HEK293T (cell line): ENCODE measurements around the gene GNAQ.

Experiments
- CTCF ChIA-PET: fragments of 350-600 bp; formaldehyde crosslinking; extraction: SDS; loops from one replicate; lab custom pipeline; 2021; ENCODE audit warnings: antibody characterized with exemption, inconsistent platforms; lab: Yijun Ruan, JAX
- POLR2A ChIA-PET: fragments of 350-600 bp; formaldehyde crosslinking; extraction: SDS; loops from one replicate; lab custom pipeline; 2020; ENCODE audit warnings: antibody characterized with exemption, inconsistent platforms; lab: Yijun Ruan, JAX
- DNase-seq: peaks from one replicate; pipeline ENCODE4 v3.0.0; 2012; ENCODE audit warnings: mixed read lengths; ENCODE audit errors: extremely low spot score
- ARNT ChIP-seq: fragments of 450-650 bp; IDR thresholded peaks from 2 replicates; pipeline ENCODE4 v1.6.1; 2017; ENCODE audit warnings: mild to moderate bottlenecking
- BHLHE40 ChIP-seq: fragments of 450-650 bp; IDR thresholded peaks from 2 replicates; pipeline ENCODE4 v1.6.1; 2016; ENCODE audit warnings: mild to moderate bottlenecking, moderate library complexity, borderline replicate concordance
- CTBP1 ChIP-seq: fragments of 450-650 bp; IDR thresholded peaks from 2 replicates; pipeline ENCODE4 v1.6.1; 2016; ENCODE audit warnings: borderline replicate concordance
- ELF4 ChIP-seq: fragments of 450-650 bp; IDR thresholded peaks from 2 replicates; pipeline ENCODE4 v1.6.1; 2017; ENCODE audit warnings: antibody characterized with exemption
- FOXA1 ChIP-seq: fragments of 450-650 bp; IDR thresholded peaks from 2 replicates; pipeline ENCODE4 v1.6.1; 2016; ENCODE audit warnings: mild to moderate bottlenecking
- FOXK2 ChIP-seq: fragments of 450-650 bp; IDR thresholded peaks from 2 replicates; pipeline ENCODE4 v1.6.1; 2016; ENCODE audit warnings: mild to moderate bottlenecking
- FOXM1 ChIP-seq: fragments of 450-650 bp; IDR thresholded peaks from 2 replicates; pipeline ENCODE4 v1.6.1; 2017; ENCODE audit warnings: mild to moderate bottlenecking, borderline replicate concordance
- HDGF ChIP-seq: fragments of 450-650 bp; IDR thresholded peaks from 2 replicates; pipeline ENCODE4 v1.6.1; 2017; ENCODE audit warnings: antibody characterized with exemption, borderline replicate concordance
- L3MBTL2 ChIP-seq: fragments of 450-650 bp; conservative IDR thresholded peaks from 2 replicates; pipeline ENCODE4 v1.6.1; 2016; ENCODE audit warnings: mild to moderate bottlenecking
- LEF1 ChIP-seq: fragments of 450-650 bp; IDR thresholded peaks from 2 replicates; pipeline ENCODE4 v1.6.1; 2017; ENCODE audit warnings: mild to moderate bottlenecking, borderline replicate concordance
- NFRKB ChIP-seq: fragments of 450-650 bp; IDR thresholded peaks from 2 replicates; pipeline ENCODE4 v1.6.1; 2016; ENCODE audit warnings: mild to moderate bottlenecking, moderate library complexity
- SP1 ChIP-seq: fragments of 450-650 bp; IDR thresholded peaks from 2 replicates; pipeline ENCODE4 v1.6.1; 2017
- SUZ12 ChIP-seq: fragments of 450-650 bp; IDR thresholded peaks from 2 replicates; pipeline ENCODE4 v1.6.1; 2016; ENCODE audit warnings: mild to moderate bottlenecking
- TARDBP ChIP-seq: fragments of 450-650 bp; IDR thresholded peaks from 2 replicates; pipeline ENCODE4 v1.6.1; 2016
- ZNF384 ChIP-seq: fragments of 450-650 bp; IDR thresholded peaks from 2 replicates; pipeline ENCODE4 v1.6.1; 2016
- TF ChIP-seq, protein P1 (sequence below): fragments of 450-650 bp; IDR thresholded peaks from 2 replicates; pipeline ENCODE4 v1.6.1; 2016

The GNAQ gene

DNA sequence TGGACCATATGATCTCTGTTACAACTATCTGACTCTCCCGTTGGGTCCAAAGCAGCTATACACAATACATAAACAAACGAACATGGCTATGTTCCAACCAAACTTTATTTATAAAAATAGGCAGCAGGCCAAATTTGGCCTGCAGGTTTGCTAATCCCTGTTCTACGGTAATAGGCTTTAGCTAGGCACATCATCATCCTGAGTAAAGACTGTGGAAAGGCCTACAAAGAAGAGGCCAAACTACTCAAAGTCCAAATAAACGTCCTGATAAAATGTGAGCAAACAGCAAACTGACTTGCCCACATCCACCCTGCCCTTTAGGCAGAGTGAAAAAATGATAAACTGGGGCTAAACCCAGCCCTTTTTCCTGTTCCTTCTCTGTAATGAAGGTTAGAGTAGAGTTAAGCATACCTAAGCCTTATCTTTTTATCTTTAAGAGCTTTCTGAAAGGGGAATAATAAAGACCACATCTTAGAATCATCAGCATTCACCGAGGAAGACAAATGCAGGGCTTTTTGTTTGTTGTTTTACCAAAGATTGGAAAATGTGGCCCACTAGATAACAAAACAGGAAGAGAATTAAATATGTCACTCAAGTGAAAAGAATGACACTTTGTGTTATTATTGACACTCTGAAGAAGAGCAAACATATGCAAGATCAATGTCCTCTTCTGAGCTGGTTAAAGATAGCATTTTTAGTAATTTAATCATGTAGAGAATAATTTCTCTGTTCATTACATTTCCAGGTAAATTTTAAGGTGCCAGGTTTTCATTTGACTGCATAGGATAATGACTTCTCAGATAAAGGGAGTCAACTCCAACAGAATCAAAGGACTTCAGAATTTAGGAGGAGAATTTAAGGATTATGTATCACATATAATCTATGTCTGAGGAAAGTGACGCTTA, 223.5 kb downstream of the GNAQ start:
- TF ChIP-seq HDGF (no peak), CTBP1 (no peak), TARDBP (no peak), FOXM1 (no peak), FOXK2 (no peak)
- TF ChIP-seq, protein P1, sequence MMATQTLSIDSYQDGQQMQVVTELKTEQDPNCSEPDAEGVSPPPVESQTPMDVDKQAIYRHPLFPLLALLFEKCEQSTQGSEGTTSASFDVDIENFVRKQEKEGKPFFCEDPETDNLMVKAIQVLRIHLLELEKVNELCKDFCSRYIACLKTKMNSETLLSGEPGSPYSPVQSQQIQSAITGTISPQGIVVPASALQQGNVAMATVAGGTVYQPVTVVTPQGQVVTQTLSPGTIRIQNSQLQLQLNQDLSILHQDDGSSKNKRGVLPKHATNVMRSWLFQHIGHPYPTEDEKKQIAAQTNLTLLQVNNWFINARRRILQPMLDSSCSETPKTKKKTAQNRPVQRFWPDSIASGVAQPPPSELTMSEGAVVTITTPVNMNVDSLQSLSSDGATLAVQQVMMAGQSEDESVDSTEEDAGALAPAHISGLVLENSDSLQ: peak; percentile 23; the same call in 1 of the 2 replicates
- CTCF ChIA-PET: interaction anchor here (0.5 kb wide), 1 partner anchor 107 kb away, joined by 4 read pairs; no protein-coding TSS in a partner anchor
- POLR2A ChIA-PET: no interaction called here
- DNase-seq: no peak

DNA sequence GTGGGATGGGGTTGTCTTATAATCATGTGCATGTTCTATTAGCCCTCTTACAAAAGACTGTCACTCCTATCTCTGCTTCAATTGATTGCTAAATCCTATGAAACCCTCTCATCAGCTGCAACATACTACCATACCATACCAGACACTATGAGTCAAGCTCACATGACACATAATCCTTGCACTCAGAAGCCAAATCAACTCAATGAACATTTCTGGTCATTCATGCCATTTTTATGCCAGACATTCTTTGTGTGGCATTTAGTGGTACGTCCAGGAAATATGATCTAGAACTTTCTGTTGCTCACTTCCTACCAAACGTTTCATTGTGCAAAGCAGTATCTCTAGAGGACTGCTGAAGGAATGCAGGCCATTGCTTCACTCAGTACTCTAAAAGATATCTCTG, 224.3 kb downstream of the GNAQ start:
- TF ChIP-seq FOXK2 (no peak), L3MBTL2 (no peak), HDGF (no peak)
- TF ChIP-seq, protein P1: no peak
- ChIA-PET POLR2A (no interaction called here), CTCF (no interaction called here)
- DNase-seq: no peak

DNA sequence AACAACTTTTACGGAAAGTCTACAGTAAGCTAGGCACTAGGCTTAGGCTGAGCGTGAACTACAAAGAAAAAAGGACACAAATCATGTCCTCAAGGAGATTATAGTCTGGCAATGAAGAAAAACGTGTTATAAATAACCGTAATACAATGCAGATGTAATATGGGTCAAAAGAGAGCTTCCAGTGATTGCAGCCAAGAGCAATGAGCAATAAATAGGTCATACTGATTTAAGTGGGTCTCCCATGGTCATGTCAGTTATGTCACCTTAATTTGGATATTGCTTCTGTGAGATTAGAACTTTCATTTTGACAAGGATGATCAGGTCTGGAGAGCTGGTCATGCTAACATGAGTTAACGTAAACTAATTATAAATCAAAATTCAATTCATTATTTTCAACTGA, 224.9 kb downstream of the GNAQ start:
- CTCF ChIA-PET: no interaction called here
- POLR2A ChIA-PET: no interaction called here
- DNase-seq: no peak
- TF ChIP-seq BHLHE40: no peak
- no peak for TF ChIP-seq FOXK2
- TF ChIP-seq LEF1: no peak
- TF ChIP-seq, protein P1: no peak
- no peak for TF ChIP-seq NFRKB
- no peak for TF ChIP-seq ELF4
- no peak for TF ChIP-seq SP1
- no peak for TF ChIP-seq TARDBP
- TF ChIP-seq L3MBTL2: no peak
- no peak for TF ChIP-seq HDGF
- TF ChIP-seq FOXA1: no peak
- no peak for TF ChIP-seq ARNT
- TF ChIP-seq SUZ12: no peak

DNA sequence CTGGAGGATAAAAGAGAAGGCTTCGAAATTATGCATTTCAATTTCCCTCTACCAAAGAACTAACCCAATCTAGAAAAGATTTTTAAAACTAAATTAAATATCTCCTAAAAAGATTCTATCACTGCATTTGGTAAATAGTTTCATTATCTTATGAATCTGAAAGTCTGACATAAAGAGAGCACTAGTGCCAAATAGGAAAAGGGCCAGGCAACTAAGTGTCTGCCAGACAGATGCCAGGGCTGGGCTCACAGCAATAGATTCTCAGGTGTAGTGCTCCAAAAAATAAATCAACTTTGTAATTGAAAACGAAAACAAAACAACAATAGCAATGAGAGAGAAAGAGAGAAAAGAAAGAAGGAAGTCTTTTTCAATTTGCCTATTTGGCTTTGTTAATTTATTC, 225.8 kb downstream of the GNAQ start:
- no peak for DNase-seq
- ChIA-PET POLR2A (no interaction called here), CTCF (no interaction called here)
- TF ChIP-seq FOXM1: no peak
- TF ChIP-seq ZNF384: no peak

DNA sequence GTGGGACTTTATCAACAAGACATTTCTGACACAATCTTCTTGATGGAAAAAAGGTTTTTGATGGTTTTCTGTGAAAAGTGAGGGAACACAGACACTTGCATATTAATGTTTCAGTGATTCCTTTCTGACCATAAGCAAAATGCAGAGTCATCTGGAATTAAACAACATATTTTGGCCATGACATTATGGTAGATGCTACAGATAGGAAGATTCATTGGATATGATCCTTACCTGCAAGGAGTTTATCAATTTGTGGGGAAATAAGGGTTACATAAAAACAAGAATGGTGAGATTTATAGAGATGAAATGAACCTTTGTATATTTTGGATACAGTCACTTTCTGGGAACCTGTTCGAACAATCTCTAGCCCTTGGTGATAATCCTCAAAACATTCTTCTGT, 228.2 kb downstream of the GNAQ start:
- POLR2A ChIA-PET: no interaction called here
- CTCF ChIA-PET: no interaction called here
- DNase-seq: no peak
- no peak for TF ChIP-seq CTBP1
- TF ChIP-seq LEF1: no peak
- TF ChIP-seq HDGF: no peak
- no peak for TF ChIP-seq SUZ12
- TF ChIP-seq, protein P1: no peak
- no peak for TF ChIP-seq FOXA1
- no peak for TF ChIP-seq BHLHE40
- TF ChIP-seq NFRKB: no peak
- no peak for TF ChIP-seq ZNF384
- no peak for TF ChIP-seq SP1
- TF ChIP-seq TARDBP: no peak
- TF ChIP-seq FOXK2: no peak
- no peak for TF ChIP-seq ARNT
- no peak for TF ChIP-seq L3MBTL2
- TF ChIP-seq FOXM1: no peak

DNA sequence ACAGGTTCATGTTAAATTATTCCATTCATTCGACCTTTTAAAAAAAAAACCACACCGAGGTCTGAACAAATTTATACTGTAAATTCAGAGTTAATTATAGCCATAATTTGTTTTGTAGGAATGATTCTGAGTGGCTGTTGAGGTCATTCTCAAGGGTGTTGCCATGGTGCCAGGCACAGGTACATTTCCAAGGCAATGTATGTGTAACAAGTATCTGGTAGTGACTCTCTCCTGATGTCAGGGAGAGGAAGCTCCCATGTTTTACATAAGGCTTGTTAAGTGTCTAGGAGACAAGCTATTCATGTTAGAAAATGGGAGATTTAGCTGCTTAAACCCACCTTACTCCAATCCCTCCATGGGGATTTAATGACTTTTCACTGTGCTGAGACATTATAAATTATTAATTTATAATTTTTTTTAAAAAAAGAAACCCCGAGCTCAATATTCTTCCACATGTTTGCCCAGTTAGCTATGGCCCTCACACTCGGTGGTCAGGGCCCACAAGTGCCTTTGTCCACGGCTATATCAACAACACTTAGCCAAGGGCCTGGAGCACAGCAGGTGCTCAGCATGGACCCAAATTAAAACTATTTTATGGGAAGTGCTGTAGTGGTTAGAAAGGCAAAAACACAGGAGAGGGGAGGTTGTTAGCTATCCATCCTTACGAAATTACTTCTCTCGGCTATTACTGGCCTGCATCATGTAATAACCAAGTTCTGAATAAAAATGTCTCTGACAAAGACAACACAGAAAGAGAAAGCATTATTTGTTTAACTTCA, 228.9 kb downstream of the GNAQ start:
- peak; percentile 41 for DNase-seq
- CTCF ChIA-PET: no interaction called here
- POLR2A ChIA-PET: no interaction called here
- TF ChIP-seq FOXK2 (no peak), FOXM1 (no peak), NFRKB (no peak), CTBP1 (peak; percentile 74), HDGF (no peak)
